ENCODE data around the gene TUBGCP2.

- TF ChIP-seq CTCF (IDR thresholded peaks at IDR 0.05; ENCODE audit: borderline replicate concordance, extremely low read depth, low read length, poor library complexity, severe bottlenecking) (no peak), EZH2 (IDR thresholded peaks at IDR 0.05; ENCODE audit: borderline replicate concordance, low read depth, low read length, severe bottlenecking) (no peak)
Measured at GRCh38 chr10:133283931-133284330, 24.7 kb downstream of the TUBGCP2 start.
